GM11168 (cell line): Measurements from ENCODE around the gene CPXM2.

Experiments
- in situ Hi-C: fragments of 300-500 bp; cut with MboI; formaldehyde crosslinking; loops from one replicate; pipeline ENCODE4 v1.12.0; 2022; ENCODE audit warnings: low sequenced_read_pairs; ENCODE audit not compliant: unreplicated experiment

CPXM2 gene

DNA sequence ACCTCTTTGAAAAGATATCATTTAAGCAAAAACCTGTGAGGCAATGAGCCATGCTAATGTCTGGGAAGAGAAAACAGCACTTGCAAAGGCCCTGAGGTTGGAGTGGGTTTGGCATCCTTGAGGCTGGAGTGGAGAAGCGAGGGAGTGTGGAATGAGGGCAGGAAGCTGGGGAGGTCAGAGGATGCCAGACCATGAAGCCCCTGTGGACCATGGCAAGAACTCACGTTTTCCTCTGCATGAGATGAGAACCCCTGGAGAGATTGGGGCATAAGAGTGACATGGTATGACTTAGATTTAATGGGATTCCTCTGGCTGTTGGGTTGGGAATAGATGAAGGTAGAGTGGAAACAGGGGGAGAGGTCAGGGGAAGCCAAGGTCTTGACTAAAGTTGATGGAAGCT, 176.1 kb downstream of the CPXM2 start:
- in situ Hi-C loops: no loop called here

DNA sequence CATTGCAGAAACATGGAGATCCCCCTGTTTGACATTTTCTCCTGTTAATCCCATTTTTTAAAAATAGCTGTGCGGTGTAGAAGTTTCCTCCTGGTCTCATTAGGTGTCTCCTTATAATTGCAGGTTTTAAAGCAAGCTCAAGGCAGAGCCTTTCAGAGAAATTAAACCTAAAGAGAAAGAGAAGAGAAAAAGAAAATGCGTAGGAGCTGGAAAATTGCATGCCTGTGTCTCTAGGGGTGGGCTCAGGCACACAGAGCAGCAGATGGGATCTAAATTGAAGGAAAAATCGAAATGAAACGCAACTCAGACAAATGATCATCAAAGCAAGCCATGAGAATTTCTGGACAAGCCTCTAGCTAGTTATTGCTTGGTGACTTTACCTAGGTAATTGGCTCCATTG, 185.4 kb downstream of the CPXM2 start:
- in situ Hi-C loops: no loop called here

GRCh38 chr10:123704812-123705211, 186.8 kb downstream of the CPXM2 start:
- in situ Hi-C loops: no loop called here

DNA sequence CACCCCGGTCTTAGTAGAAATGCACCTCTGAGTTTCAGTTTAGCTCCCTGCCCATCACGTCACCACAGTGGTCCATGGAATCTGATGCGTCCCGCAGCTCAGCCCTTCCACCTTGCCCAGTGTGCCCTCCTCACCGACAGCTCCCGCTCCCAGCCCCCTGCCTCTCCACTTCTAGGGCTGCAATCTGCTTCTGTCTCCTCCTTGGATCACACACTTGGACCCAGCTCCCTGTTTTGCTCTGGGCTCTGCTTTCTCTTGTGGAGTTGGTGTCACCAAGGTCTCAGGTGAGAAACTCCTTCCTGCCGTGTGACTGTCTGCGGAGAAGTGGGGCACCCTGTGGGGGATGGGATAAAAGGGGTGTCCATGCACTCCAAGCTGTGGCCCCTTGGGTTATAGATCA, 187.5 kb downstream of the CPXM2 start:
- in situ Hi-C loops: no loop called here

GRCh38 chr10:123703195-123703790, 188.3 kb downstream of the CPXM2 start:
- in situ Hi-C loops: no loop called here
